HepG2 (cell line): ENCODE measurements around the gene USP43.

ENCODE experiments used
- ADNP ChIP-seq: sonication (generic); formaldehyde crosslinking; IDR thresholded peaks from 2 replicates; pipeline ENCODE4 v1.4.0; 2020; ENCODE audit warnings: missing genetic modification reagents
- EZH2 ChIP-seq: conservative IDR thresholded peaks from 2 replicates; pipeline ENCODE4 v1.6.1; 2012; ENCODE audit warnings: mild to moderate bottlenecking, low read depth, low read length, moderate library complexity
- GABPB1 ChIP-seq: IDR thresholded peaks from 2 replicates; pipeline ENCODE4 v1.6.1; 2016; ENCODE audit warnings: mild to moderate bottlenecking, missing genetic modification reagents, moderate library complexity, missing compliant biosample characterization
- GFI1 ChIP-seq: sonication (generic); formaldehyde crosslinking; IDR thresholded peaks from 2 replicates; pipeline ENCODE4 v1.5.0; 2020; ENCODE audit warnings: missing genetic modification reagents, mild to moderate bottlenecking, borderline replicate concordance
- HIVEP1 ChIP-seq: sonication (generic); formaldehyde crosslinking; IDR thresholded peaks from 2 replicates; pipeline ENCODE4 v1.4.0; 2020; ENCODE audit warnings: mild to moderate bottlenecking, missing genetic modification reagents
- HOXA5 ChIP-seq: sonication (generic); formaldehyde crosslinking; IDR thresholded peaks from 2 replicates; pipeline ENCODE4 v1.4.0; 2020; ENCODE audit warnings: missing genetic modification reagents
- HOXA7 ChIP-seq: sonication (generic); formaldehyde crosslinking; IDR thresholded peaks from 2 replicates; pipeline ENCODE4 v1.8.1; 2022; ENCODE audit warnings: mild to moderate bottlenecking, missing genetic modification reagents, moderate library complexity
- MYC ChIP-seq: sonication (generic); formaldehyde crosslinking; IDR thresholded peaks from 2 replicates; pipeline ENCODE4 v1.9.0; 2021; ENCODE audit warnings: missing genetic modification reagents, borderline replicate concordance
- NFKB2 ChIP-seq: sonication (generic); formaldehyde crosslinking; IDR thresholded peaks from 2 replicates; pipeline ENCODE4 v1.4.0; 2020; ENCODE audit warnings: missing genetic modification reagents, borderline replicate concordance
- SP1 ChIP-seq, 2 experiments: fragments of 450-650 bp in 1 of 2; sonication (generic) in 1 of 2; formaldehyde crosslinking in 1 of 2; IDR thresholded peaks; 2 replicates each; pipeline versions ENCODE4 v1.4.0 to v1.6.1; 2016 to 2020; ENCODE audit warnings: missing genetic modification reagents in 1 of 2
- ZBTB40 ChIP-seq, 2 experiments: fragments of 450-650 bp in 1 of 2; sonication (generic) in 1 of 2; formaldehyde crosslinking in 1 of 2; IDR thresholded peaks; 2 replicates each; pipeline versions ENCODE4 v1.6.1 to v1.8.0; 2016 to 2022; ENCODE audit warnings: antibody characterized with exemption in 1 of 2, mild to moderate bottlenecking in 1 of 2, missing genetic modification reagents in 1 of 2
- ZNF24 ChIP-seq: fragments of 450-650 bp; IDR thresholded peaks from 2 replicates; pipeline ENCODE4 v1.6.1; 2017; ENCODE audit warnings: antibody characterized with exemption, mild to moderate bottlenecking
- ZNF777 ChIP-seq: sonication (generic); formaldehyde crosslinking; IDR thresholded peaks from 2 replicates; pipeline ENCODE4 v1.4.0; 2020; ENCODE audit warnings: missing genetic modification reagents

- TF ChIP-seq ADNP (CRISPR knock-in tag) (no peak), HOXA7 (CRISPR knock-in tag) (no peak), GFI1 (CRISPR knock-in tag) (no peak), HIVEP1 (CRISPR knock-in tag) (no peak), NFKB2 (no peak), EZH2 (no peak), SP1 (IDR thresholded peaks at IDR 0.05) (no peak), SP1 (CRISPR knock-in tag; IDR thresholded peaks at IDR 0.05) (no peak), ZBTB40 (IDR thresholded peaks at IDR 0.05) (no peak), ZBTB40 (CRISPR knock-in tag; IDR thresholded peaks at IDR 0.05) (no peak), GABPB1 (CRISPR knock-in tag) (no peak), MYC (CRISPR knock-in tag) (no peak), ZNF24 (no peak), ZNF777 (CRISPR knock-in tag) (no peak), HOXA5 (no peak)
Observed at GRCh38 chr17:9658593-9659211, 13.4 kb downstream of the USP43 start.
